Transverse colon (tissue), 4 donors: ENCODE data around the gene GRIFIN. TPM values are rescaled to one million over a fixed set of nuclear protein-coding genes. Genes with fewer than 3 reads are reported as not detected.
A peak's percentile ranks its signal among the peaks of the same experiment; 100 is the strongest.

ENCODE experiments used
- DNase-seq: peaks from one replicate; pipeline ENCODE4 v3.0.0-alpha.2; 2019
- H3K27ac ChIP-seq, 4 donors: fragments of 200-600 bp; sonication (generic); 2 replicates each; pipeline ENCODE4 v1.5.1; 2016 to 2018; ENCODE audit warnings: inconsistent platforms in 4 of 4
- H3K27me3 ChIP-seq: fragments of 200-600 bp; sonication (generic); 2 replicates; pipeline ENCODE4 v1.5.1; 2017; ENCODE audit warnings: inconsistent platforms
- H3K36me3 ChIP-seq, 4 donors: fragments of 200-600 bp; sonication (generic); 2 replicates each; pipeline ENCODE4 v1.5.1; 2017 to 2019; ENCODE audit warnings: inconsistent platforms in 4 of 4
- H3K4me1 ChIP-seq, 4 donors: fragments of 200-600 bp; sonication (generic); 2 replicates each; pipeline ENCODE4 v1.5.1; 2017 to 2020; ENCODE audit warnings: inconsistent platforms in 4 of 4
- H3K4me3 ChIP-seq, 4 donors: fragments of 200-600 bp; sonication (generic); 1 replicate in 1 of 4; 2 replicates in 3 of 4; pipeline versions ENCODE4 v1.5.1 to v1.6.1; 2017 to 2019; ENCODE audit warnings: inconsistent platforms in 4 of 4
- H3K9me3 ChIP-seq, 2 donors: fragments of 200-600 bp; sonication (generic); 2 replicates each; pipeline ENCODE4 v1.5.1; 2017 to 2019; ENCODE audit warnings: inconsistent platforms in 2 of 2
- EP300 ChIP-seq: sonication (generic); formaldehyde crosslinking; IDR thresholded peaks from one replicate; pipeline ENCODE4 v1.6.1; 2017; ENCODE audit warnings: antibody characterized with exemption, low read depth
- POLR2A ChIP-seq: fragments of 450-650 bp; IDR thresholded peaks from one replicate; pipeline ENCODE4 v1.6.1; 2016; ENCODE audit warnings: antibody characterized with exemption, mild to moderate bottlenecking, moderate library complexity
- POLR2AphosphoS5 ChIP-seq, 3 donors: sonication (generic); formaldehyde crosslinking; IDR thresholded peaks; one replicate each; pipeline ENCODE4 v1.6.1; 2016; ENCODE audit warnings: antibody characterized with exemption in 3 of 3
- WGBS, 2 donors: methylation state at CpG; one replicate each; pipeline ENCODE4 v1.1.5; 2018; ENCODE audit warnings: low coverage in 1 of 2; 5-methylcytosine and 5-hydroxymethylcytosine counted together
- in situ Hi-C, 4 donors: fragments of 200-750 bp; cut with MboI; loops; one replicate each; pipeline versions ENCODE4 v1.15.0 to v1.15.1; 2017; ENCODE audit warnings: low sequenced_read_pairs in 3 of 4, low pct_ligation_motif_present in 1 of 4, low pct_unique_long_range_greater_than_20kb in 1 of 4
- intact Hi-C: fragments of 100-400 bp; cut with DNase I; formaldehyde crosslinking; loops from one replicate; pipeline ENCODE4 v1.15.1; 2023; ENCODE audit warnings: low total_unique reads
- total RNA-seq, 4 donors: library from RNA; depleted of rRNA; stranded (reverse); fragments of >200 nt; gene quantifications; one replicate each; pipeline ENCODE4 v1.1.0, GENCODE V29; 2016
- TF ChIP-seq, protein P1 (sequence below), 5 experiments: fragments of 200-600 bp in 3 of 5; fragments of 450-650 bp in 2 of 5; sonication (generic) in 3 of 5; IDR thresholded peaks; 1 replicate in 2 of 5; 2 replicates in 3 of 5; pipeline ENCODE4 v1.5.1; 2016 to 2017; ENCODE audit warnings: antibody characterized with exemption in 5 of 5, inconsistent platforms in 3 of 5, mild to moderate bottlenecking in 2 of 5, moderate library complexity in 1 of 5

Gene GRIFIN
- total RNA-seq, 4 donors from 2014 or later: not detected

DNA sequence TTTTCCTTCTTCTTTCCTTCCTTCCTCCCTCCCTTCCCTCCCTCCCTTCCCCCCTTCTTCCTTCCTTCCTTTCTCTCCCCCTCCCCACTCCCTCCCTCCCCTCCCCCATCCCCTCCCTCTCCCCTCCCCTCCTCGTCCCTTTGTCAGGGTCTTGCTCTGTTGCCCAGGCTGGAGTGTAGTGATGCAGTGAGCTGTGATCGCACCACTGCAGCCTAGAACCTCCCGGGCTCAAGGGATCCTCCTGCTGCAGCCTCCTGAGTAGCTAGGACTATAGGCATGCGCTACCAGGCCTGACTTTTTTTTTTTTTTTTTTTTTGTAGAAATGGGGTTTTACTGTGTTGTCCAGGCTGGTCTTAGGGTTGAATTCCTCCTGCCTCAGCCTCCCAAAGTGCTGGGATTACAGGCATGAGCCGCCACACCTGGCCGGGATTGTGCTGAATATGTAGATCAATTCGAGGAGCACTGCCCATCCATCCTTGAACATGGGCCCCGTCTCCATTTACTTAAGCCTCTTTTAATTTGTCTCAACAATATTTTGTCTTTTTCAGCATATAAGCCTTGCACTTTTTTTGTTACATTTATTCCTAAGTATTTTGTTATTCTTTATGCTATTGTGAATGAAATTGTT, 23.4 kb downstream of the GRIFIN start:
- Histone ChIP-seq H3K27me3 (no peaks in the 10 kb centered on the region), H3K4me1 (peaks cover 0 to 12% (median 12%) of the 10 kb centered on the region in 4 donors), H3K9me3 (no peaks in the 10 kb centered on the region), H3K36me3 (no peaks in the 10 kb centered on the region), H3K4me3 (no peak overlapping the region), H3K27ac (no peak overlapping the region)
- in situ Hi-C loops: loop anchor here in 2 of 4 donors (25.0 kb wide), 1 partner anchor 235 kb away; the partner anchor contains the start of gene AMZ1 (in 2 of the 2)
- 80 to 89% methylated on average over 4 to 8 of the region's 8 CpGs for WGBS, 2 donors
- TF ChIP-seq, protein P1, sequence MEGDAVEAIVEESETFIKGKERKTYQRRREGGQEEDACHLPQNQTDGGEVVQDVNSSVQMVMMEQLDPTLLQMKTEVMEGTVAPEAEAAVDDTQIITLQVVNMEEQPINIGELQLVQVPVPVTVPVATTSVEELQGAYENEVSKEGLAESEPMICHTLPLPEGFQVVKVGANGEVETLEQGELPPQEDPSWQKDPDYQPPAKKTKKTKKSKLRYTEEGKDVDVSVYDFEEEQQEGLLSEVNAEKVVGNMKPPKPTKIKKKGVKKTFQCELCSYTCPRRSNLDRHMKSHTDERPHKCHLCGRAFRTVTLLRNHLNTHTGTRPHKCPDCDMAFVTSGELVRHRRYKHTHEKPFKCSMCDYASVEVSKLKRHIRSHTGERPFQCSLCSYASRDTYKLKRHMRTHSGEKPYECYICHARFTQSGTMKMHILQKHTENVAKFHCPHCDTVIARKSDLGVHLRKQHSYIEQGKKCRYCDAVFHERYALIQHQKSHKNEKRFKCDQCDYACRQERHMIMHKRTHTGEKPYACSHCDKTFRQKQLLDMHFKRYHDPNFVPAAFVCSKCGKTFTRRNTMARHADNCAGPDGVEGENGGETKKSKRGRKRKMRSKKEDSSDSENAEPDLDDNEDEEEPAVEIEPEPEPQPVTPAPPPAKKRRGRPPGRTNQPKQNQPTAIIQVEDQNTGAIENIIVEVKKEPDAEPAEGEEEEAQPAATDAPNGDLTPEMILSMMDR (IDR thresholded peaks at IDR 0.05): no peak
- intact Hi-C loops: no loop called here
- DNase-seq: no peak

DNA sequence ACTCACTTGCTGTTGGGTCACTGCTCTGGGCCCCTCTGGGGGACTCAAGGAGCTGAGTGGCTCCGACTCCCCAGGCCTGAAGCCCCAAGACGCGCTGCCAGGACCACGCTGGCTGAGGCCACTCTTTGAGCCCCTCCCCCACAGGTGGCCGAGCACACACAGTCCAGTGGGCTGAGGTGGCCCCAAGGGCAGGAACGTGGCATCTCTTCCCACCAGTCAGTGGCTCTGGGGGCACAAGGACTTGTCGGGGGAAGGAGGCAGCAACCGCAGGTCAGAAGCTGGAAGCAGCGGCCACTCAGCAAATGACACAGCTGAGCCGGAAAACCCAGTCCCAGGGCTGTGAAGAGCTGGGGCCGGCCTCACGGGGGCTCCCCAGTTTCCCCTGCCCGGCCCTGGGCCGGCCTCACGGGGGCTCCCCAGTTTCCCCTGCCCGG, 24.1 kb downstream of the GRIFIN start:
- no peaks in the 10 kb centered on the region for H3K36me3 ChIP-seq
- TF ChIP-seq EP300: no peak
- TF ChIP-seq, protein P1 (IDR thresholded peaks at IDR 0.05): no peak
- no peak for TF ChIP-seq POLR2AphosphoS5 (IDR thresholded peaks at IDR 0.05)
- no peak for TF ChIP-seq POLR2A
- no peaks in the 10 kb centered on the region for H3K27me3 ChIP-seq
- in situ Hi-C loops: loop anchor here in 2 of 4 donors (25.0 kb wide), 1 partner anchor 235 kb away; the partner anchor contains the start of gene AMZ1 (in 2 of the 2)
- H3K9me3 ChIP-seq: no peaks in the 10 kb centered on the region
- 19% methylated on average over 14 of the region's 16 CpGs; no CpG with 5 or more reads in 1 of the 2 donors for WGBS, 2 donors
- DNase-seq: peak; percentile 27
- peaks cover 0 to 12% (median 12%) of the 10 kb centered on the region in 4 donors for H3K4me1 ChIP-seq
- H3K27ac ChIP-seq: peak overlapping the region in 1 of 4 donors; percentile 29
- intact Hi-C loops: no loop called here
- H3K4me3 ChIP-seq: peak overlapping the region in 3 of 4 donors; percentile 17 to 36 (median 35)

DNA sequence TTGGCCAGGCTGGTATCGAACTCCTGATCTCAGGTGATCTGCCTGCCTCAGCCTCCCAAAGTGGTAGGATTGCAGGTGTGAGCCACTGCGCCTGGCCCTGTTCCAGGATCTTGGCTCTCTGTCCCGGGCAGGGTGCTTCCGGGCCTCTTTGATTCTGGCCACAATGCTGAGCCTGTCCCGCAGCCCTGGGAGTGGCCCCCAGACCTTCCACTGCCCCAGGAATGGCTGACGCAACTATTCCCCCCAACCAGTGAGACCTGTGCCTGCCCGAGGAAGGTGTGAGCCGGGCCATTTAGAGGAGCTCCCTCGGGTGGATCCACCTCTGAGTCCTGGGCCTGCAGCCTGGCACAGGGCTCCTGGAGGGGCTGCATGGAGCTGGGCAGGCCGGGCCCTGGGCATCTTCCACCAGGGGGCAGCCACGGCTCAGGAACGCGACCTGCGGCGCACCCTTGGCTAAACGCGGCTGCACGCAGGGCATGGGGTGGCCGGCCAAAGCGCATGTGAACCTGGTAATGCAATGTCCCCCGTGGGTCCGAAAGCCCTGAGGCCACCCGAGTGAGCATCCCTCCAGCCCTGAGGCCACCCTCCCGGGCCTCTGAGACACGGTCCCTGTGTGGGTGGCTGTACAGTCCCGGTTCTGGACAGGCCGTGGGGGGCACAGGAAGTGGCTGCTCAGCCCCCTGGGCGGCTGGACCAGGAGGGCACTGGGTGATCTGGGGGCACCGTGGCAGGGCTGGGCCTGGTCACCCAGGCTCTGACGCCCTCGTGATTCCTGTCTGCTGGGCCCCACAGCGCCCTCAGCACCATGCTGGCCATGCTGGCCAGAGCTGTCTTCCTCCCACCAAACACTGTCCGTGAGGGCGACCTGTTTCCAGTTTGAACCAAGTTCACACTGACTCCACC, 24.8 kb downstream of the GRIFIN start:
- H3K4me1 ChIP-seq: peaks cover 0 to 12% (median 12%) of the 10 kb centered on the region in 4 donors
- 6% methylated on average over 34 of the region's 34 CpGs; no CpG with 5 or more reads in 1 of the 2 donors for WGBS, 2 donors
- intact Hi-C loops (no loop called here), in situ Hi-C loops (loop anchor here in 2 of 4 donors (25.0 kb wide), 1 partner anchor 236 kb away; the partner anchor contains the start of gene AMZ1 (in 2 of the 2))
- H3K9me3 ChIP-seq: no peaks in the 10 kb centered on the region
- TF ChIP-seq POLR2A: no peak
- no peak for TF ChIP-seq EP300
- TF ChIP-seq POLR2AphosphoS5 (IDR thresholded peaks at IDR 0.05): no peak
- TF ChIP-seq, protein P1 (IDR thresholded peaks at IDR 0.05): peak; percentile 79 to 92 (median 87)
- peak overlapping the region in 3 of 4 donors; percentile 17 to 36 (median 35) for H3K4me3 ChIP-seq
- peak overlapping the region in 1 of 4 donors; percentile 29 for H3K27ac ChIP-seq
- H3K27me3 ChIP-seq: no peaks in the 10 kb centered on the region
- H3K36me3 ChIP-seq: no peaks in the 10 kb centered on the region
- DNase-seq: peak; percentile 89
